HepG2 (cell line): ENCODE measurements around the gene LIFR. TPM values are rescaled to one million over a fixed set of nuclear protein-coding genes. Genes with fewer than 3 reads are reported as not detected.

Source experiments
- ATAC-seq: fragments of 200-7000 bp; cut with Tn5 transposase; 3 replicates; pipeline ENCODE4 v1.9.1; 2020; ENCODE audit warnings: mild to moderate bottlenecking, moderate library complexity
- BruUV-seq: library from RNA; stranded (reverse); fragments of 400-500 nt; replicated peaks from 2 replicates; lab custom pipeline; 2021; lab: Mats Ljungman, UMichigan
- CTCF ChIA-PET: fragments of 300-600 bp; formaldehyde crosslinking; extraction: SDS; loops from one replicate; lab custom pipeline; 2021; ENCODE audit warnings: low total read pairs, inconsistent platforms, low intra/inter-chr PET ratio; lab: Yijun Ruan, JAX
- POLR2A ChIA-PET: fragments of 350-600 bp; sonication (Branson Sonifier 250); formaldehyde crosslinking; loops from one replicate; lab custom pipeline; 2020; ENCODE audit warnings: antibody characterized with exemption, inconsistent platforms; lab: Yijun Ruan, JAX
- DNase-seq: peaks from one replicate; pipeline ENCODE4 v3.0.0-alpha.2; 2015; ENCODE audit warnings: low spot score
- FAIRE-seq: peaks from 3 replicates; lab custom pipeline; 2011; peaks lifted over from hg19 to GRCh38; lab: Jason Lieb, UNC
- H2AFZ ChIP-seq: one replicate; pipeline ENCODE4 v1.6.1; 2011; ENCODE audit warnings: low read length, inconsistent platforms
- H3K27ac ChIP-seq: fragments of 300-600 bp; 3 replicates; pipeline ENCODE4 v1.8.0; 2011; ENCODE audit warnings: mixed run types, mild to moderate bottlenecking, mixed read lengths, low read length, inconsistent platforms; ENCODE audit not compliant: insufficient read depth; ENCODE audit errors: extremely low read length
- H3K27me3 ChIP-seq, 2 experiments: fragments of 200-600 bp in 1 of 2; 2 replicates in 1 of 2; 3 replicates in 1 of 2; pipeline versions ENCODE4 v1.6.0 to v1.8.0; 2011; ENCODE audit warnings: low read length in 2 of 2, mild to moderate bottlenecking in 2 of 2, moderate library complexity in 2 of 2, inconsistent platforms in 1 of 2; ENCODE audit not compliant: insufficient read depth in 2 of 2, control insufficient read depth in 1 of 2
- H3K36me3 ChIP-seq, 2 experiments: fragments of 200-600 bp in 1 of 2; replicated peaks in 1 of 2; 2 replicates in 1 of 2; 3 replicates in 1 of 2; pipeline versions ENCODE4 v1.5.1 to v1.8.0; 2011; ENCODE audit warnings: low read length in 2 of 2, inconsistent platforms in 1 of 2; ENCODE audit not compliant: insufficient read depth in 2 of 2, control insufficient read depth in 1 of 2
- H3K4me1 ChIP-seq: 2 replicates; pipeline ENCODE4 v1.5.1; 2012; ENCODE audit warnings: low read length, inconsistent platforms; ENCODE audit not compliant: insufficient read depth
- H3K4me2 ChIP-seq: 2 replicates; pipeline ENCODE4 v1.6.0; 2011; ENCODE audit warnings: low read depth, low read length, inconsistent platforms
- H3K4me3 ChIP-seq, 3 experiments: fragments of 200-600 bp in 1 of 3; sonication (generic), shearing (Covaris generic) in 1 of 3; replicated peaks in 1 of 3; 2 replicates each; pipeline ENCODE4 v1.5.1; 2011 to 2016; ENCODE audit warnings: low read length in 3 of 3, inconsistent platforms in 2 of 3, low read depth in 2 of 3, mild to moderate bottlenecking in 2 of 3, control low read depth in 1 of 3, mixed read lengths in 1 of 3; ENCODE audit not compliant: insufficient read depth in 1 of 3
- H3K79me2 ChIP-seq: one replicate; pipeline ENCODE4 v1.6.1; 2011; ENCODE audit warnings: low read length, inconsistent platforms; ENCODE audit not compliant: insufficient read depth
- H3K9ac ChIP-seq: 2 replicates; pipeline ENCODE4 v1.6.0; 2011; ENCODE audit warnings: mild to moderate bottlenecking, low read depth, low read length, inconsistent platforms; ENCODE audit not compliant: insufficient read depth
- H3K9me3 ChIP-seq: 2 replicates; pipeline ENCODE4 v1.5.1; 2012; ENCODE audit warnings: mild to moderate bottlenecking, low read length
- H4K20me1 ChIP-seq: 2 replicates; pipeline ENCODE4 v1.6.0; 2011; ENCODE audit warnings: inconsistent platforms, mild to moderate bottlenecking, low read length, moderate library complexity; ENCODE audit not compliant: insufficient read depth
- ISL2 ChIP-seq: sonication (generic); formaldehyde crosslinking; IDR thresholded peaks from 2 replicates; pipeline ENCODE4 v1.5.0; 2020; ENCODE audit warnings: missing genetic modification reagents
- MED13 ChIP-seq: sonication (generic); formaldehyde crosslinking; IDR thresholded peaks from 2 replicates; pipeline ENCODE4 v1.5.0; 2020; ENCODE audit warnings: missing genetic modification reagents
- NR2C2 ChIP-seq: sonication (generic); formaldehyde crosslinking; IDR thresholded peaks from 2 replicates; pipeline ENCODE4 v1.4.0; 2020; ENCODE audit warnings: missing genetic modification reagents, mild to moderate bottlenecking, moderate library complexity, borderline replicate concordance
- NR2F1 ChIP-seq, 2 experiments: fragments of 450-650 bp in 1 of 2; formaldehyde crosslinking in 1 of 2; IDR thresholded peaks; 2 replicates each; pipeline versions ENCODE4 v1.5.0 to v1.6.1; 2016 to 2020; ENCODE audit warnings: mild to moderate bottlenecking in 1 of 2, missing compliant biosample characterization in 1 of 2, missing genetic modification reagents in 1 of 2, moderate library complexity in 1 of 2
- PLRG1 ChIP-seq: fragments of 450-650 bp; conservative IDR thresholded peaks from 2 replicates; pipeline ENCODE4 v1.6.1; 2016
- ZNF24 ChIP-seq: fragments of 450-650 bp; IDR thresholded peaks from 2 replicates; pipeline ENCODE4 v1.6.1; 2017; ENCODE audit warnings: antibody characterized with exemption, mild to moderate bottlenecking
- ZNF251 ChIP-seq: sonication (generic); formaldehyde crosslinking; IDR thresholded peaks from 2 replicates; pipeline ENCODE4 v1.9.0; 2021; ENCODE audit warnings: mild to moderate bottlenecking, missing genetic modification reagents
- ZNF678 ChIP-seq: sonication (generic); formaldehyde crosslinking; IDR thresholded peaks from 2 replicates; pipeline ENCODE4 v1.4.0; 2020; ENCODE audit warnings: mild to moderate bottlenecking, missing genetic modification reagents
- ZNF772 ChIP-seq: sonication (generic); formaldehyde crosslinking; IDR thresholded peaks from 2 replicates; pipeline ENCODE4 v1.5.0; 2020; ENCODE audit warnings: mild to moderate bottlenecking, missing genetic modification reagents
- WGBS: methylation state at CpG from one replicate; pipeline ENCODE4 v1.1.6; 2017; ENCODE audit warnings: low lambda C conversion rate; 5-methylcytosine and 5-hydroxymethylcytosine counted together
- in situ Hi-C: cut with HindIII; loops from 2 replicates; pipeline ENCODE4 v1.10.0; 2017; ENCODE audit warnings: low pct_unique_long_range_greater_than_20kb; ENCODE audit not compliant: extremely low pct_ligation_motif_present
- intact Hi-C: fragments of 100-400 bp; cut with micrococcal nuclease; formaldehyde crosslinking; loops from one replicate; pipeline ENCODE4 v1.10.0; 2022; ENCODE audit not compliant: unreplicated experiment
- polyA plus RNA-seq, 8 experiments: library from polyadenylated mRNA; depleted of rRNA in 3 of 8; stranded (reverse) in 7 of 8; unstranded in 1 of 8; fragments of >200 nt; fragmentation: Illumina TruSeq in 4 of 8; extraction: Trizol in 4 of 8; gene quantifications; 2 replicates each; pipeline versions ENCODE4 v1.2.1 to v1.2.3, GENCODE V29; 2011 to 2016; ENCODE audit warnings: low read depth in 4 of 8, missing spikeins in 1 of 8, mixed read lengths in 1 of 8; ENCODE audit not compliant: insufficient read depth in 1 of 8
- total RNA-seq, 5 experiments: library from RNA; depleted of rRNA; stranded (reverse); fragments of >200 nt; fragmentation: Illumina TruSeq; extraction: Trizol; gene quantifications; 2 replicates each; pipeline ENCODE4 v1.2.3, GENCODE V29; 2016; ENCODE audit warnings: low read depth in 1 of 5
- TF ChIP-seq, protein P1 (sequence below): sonication (generic); formaldehyde crosslinking; IDR thresholded peaks from 2 replicates; pipeline ENCODE4 v1.4.0; 2020; ENCODE audit warnings: missing genetic modification reagents
- TF ChIP-seq, protein P2 (sequence below), 2 experiments: fragments of 450-650 bp in 1 of 2; sonication (generic) in 1 of 2; formaldehyde crosslinking in 1 of 2; IDR thresholded peaks; 2 replicates each; pipeline versions ENCODE4 v1.6.1 to v1.8.0; 2016 to 2022; ENCODE audit warnings: antibody characterized with exemption in 1 of 2, mild to moderate bottlenecking in 1 of 2, missing genetic modification reagents in 1 of 2
- TF ChIP-seq, protein P3 (sequence below): IDR thresholded peaks from 2 replicates; pipeline ENCODE4 v1.6.1; 2012; ENCODE audit warnings: inconsistent platforms
- TF ChIP-seq, protein P4 (sequence below): sonication (generic); formaldehyde crosslinking; IDR thresholded peaks from 2 replicates; pipeline ENCODE4 v1.4.0; 2020; ENCODE audit warnings: mild to moderate bottlenecking, missing genetic modification reagents

LIFR gene
- total and polyA plus RNA-seq, 2 of the 13 experiments (the other 11 are each of a cell fraction or from before 2014, with no cell fraction given): 6.3 to 25.2 TPM

DNA sequence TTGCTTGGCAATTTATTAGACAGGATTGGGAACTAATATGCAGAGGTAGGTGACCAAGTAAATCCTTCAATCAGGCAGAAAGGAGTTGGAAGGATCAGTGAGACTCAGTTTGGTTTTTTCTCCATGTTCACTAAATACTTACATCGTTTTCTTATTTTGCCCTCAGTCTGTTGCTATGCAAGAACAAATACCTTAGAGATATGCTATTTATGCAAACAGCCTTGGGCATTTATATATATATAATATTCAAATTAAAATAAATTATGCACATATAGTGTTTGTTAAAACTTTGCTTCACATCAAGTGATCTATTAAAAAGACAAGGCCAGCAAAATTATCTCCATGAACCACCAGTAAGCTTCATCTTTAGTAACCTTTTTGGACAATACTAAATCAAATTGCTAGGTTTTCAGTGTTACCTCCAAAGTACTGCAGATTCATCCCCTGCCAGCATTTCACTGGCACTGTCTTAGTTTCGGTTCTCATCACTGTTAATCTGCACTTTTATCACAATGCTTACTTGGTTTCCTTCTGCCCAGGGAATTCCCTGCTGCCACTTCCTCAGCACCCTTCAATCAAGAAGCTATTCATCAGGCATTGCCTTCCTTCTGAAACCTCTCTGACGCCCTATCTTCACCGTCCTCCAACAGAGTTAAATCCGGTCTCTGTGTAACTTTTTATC lies 26.0 kb upstream of the LIFR start:
- WGBS: 12% methylated on average over 5 of the region's 5 CpGs
- H3K9me3 ChIP-seq: no peaks in the 10 kb centered on the region
- H3K27ac ChIP-seq: no peak overlapping the region
- H3K4me1 ChIP-seq: no peaks in the 10 kb centered on the region
- peaks cover 0 to 5% of the 10 kb centered on the region in 2 experiments; a peak in 2 of 5 replicates for H3K27me3 ChIP-seq
- no peak overlapping the region for H3K4me3 ChIP-seq
- H3K4me2 ChIP-seq: no peak overlapping the region
- H4K20me1 ChIP-seq: no peaks in the 10 kb centered on the region
- ChIA-PET POLR2A (no interaction called here), CTCF (no interaction called here)
- no TSS peak for BruUV-seq
- FAIRE-seq (no peak), DNase-seq (no peak), ATAC-seq (no peak)
- H3K9ac ChIP-seq: no peak overlapping the region
- intact Hi-C loops (no loop called here), in situ Hi-C loops (no loop called here)
- H3K36me3 ChIP-seq: no peaks in the 10 kb centered on the region
- no peak overlapping the region for H2AFZ ChIP-seq
- H3K79me2 ChIP-seq: no peaks in the 10 kb centered on the region
- TF ChIP-seq ZNF24: no peak
- no peak for TF ChIP-seq ZNF678 (CRISPR knock-in tag)
- TF ChIP-seq NR2F1 (CRISPR knock-in tag; IDR thresholded peaks at IDR 0.05): no peak
- no peak for TF ChIP-seq PLRG1
- TF ChIP-seq ZNF772: no peak
- TF ChIP-seq, protein P1, sequence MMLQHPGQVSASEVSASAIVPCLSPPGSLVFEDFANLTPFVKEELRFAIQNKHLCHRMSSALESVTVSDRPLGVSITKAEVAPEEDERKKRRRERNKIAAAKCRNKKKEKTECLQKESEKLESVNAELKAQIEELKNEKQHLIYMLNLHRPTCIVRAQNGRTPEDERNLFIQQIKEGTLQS (CRISPR knock-in tag): no peak
- TF ChIP-seq, protein P2, sequence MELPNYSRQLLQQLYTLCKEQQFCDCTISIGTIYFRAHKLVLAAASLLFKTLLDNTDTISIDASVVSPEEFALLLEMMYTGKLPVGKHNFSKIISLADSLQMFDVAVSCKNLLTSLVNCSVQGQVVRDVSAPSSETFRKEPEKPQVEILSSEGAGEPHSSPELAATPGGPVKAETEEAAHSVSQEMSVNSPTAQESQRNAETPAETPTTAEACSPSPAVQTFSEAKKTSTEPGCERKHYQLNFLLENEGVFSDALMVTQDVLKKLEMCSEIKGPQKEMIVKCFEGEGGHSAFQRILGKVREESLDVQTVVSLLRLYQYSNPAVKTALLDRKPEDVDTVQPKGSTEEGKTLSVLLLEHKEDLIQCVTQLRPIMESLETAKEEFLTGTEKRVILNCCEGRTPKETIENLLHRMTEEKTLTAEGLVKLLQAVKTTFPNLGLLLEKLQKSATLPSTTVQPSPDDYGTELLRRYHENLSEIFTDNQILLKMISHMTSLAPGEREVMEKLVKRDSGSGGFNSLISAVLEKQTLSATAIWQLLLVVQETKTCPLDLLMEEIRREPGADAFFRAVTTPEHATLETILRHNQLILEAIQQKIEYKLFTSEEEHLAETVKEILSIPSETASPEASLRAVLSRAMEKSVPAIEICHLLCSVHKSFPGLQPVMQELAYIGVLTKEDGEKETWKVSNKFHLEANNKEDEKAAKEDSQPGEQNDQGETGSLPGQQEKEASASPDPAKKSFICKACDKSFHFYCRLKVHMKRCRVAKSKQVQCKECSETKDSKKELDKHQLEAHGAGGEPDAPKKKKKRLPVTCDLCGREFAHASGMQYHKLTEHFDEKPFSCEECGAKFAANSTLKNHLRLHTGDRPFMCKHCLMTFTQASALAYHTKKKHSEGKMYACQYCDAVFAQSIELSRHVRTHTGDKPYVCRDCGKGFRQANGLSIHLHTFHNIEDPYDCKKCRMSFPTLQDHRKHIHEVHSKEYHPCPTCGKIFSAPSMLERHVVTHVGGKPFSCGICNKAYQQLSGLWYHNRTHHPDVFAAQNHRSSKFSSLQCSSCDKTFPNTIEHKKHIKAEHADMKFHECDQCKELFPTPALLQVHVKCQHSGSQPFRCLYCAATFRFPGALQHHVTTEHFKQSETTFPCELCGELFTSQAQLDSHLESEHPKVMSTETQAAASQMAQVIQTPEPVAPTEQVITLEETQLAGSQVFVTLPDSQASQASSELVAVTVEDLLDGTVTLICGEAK (IDR thresholded peaks at IDR 0.05): no peak
- TF ChIP-seq, protein P2 (CRISPR knock-in tag; IDR thresholded peaks at IDR 0.05): no peak
- TF ChIP-seq, protein P3, sequence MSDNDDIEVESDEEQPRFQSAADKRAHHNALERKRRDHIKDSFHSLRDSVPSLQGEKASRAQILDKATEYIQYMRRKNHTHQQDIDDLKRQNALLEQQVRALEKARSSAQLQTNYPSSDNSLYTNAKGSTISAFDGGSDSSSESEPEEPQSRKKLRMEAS: no peak
- TF ChIP-seq, protein P4, sequence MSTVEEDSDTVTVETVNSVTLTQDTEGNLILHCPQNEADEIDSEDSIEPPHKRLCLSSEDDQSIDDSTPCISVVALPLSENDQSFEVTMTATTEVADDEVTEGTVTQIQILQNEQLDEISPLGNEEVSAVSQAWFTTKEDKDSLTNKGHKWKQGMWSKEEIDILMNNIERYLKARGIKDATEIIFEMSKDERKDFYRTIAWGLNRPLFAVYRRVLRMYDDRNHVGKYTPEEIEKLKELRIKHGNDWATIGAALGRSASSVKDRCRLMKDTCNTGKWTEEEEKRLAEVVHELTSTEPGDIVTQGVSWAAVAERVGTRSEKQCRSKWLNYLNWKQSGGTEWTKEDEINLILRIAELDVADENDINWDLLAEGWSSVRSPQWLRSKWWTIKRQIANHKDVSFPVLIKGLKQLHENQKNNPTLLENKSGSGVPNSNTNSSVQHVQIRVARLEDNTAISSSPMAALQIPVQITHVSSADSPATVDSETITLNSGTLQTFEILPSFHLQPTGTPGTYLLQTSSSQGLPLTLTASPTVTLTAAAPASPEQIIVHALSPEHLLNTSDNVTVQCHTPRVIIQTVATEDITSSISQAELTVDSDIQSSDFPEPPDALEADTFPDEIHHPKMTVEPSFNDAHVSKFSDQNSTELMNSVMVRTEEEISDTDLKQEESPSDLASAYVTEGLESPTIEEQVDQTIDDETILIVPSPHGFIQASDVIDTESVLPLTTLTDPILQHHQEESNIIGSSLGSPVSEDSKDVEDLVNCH (CRISPR knock-in tag): no peak
- no peak for TF ChIP-seq MED13 (CRISPR knock-in tag)
- TF ChIP-seq ZNF251: no peak
- TF ChIP-seq NR2C2 (CRISPR knock-in tag): no peak
- no peak for TF ChIP-seq ISL2 (CRISPR knock-in tag)
